ENCODE measurements around the gene PPARD. TPM values are rescaled to one million over a fixed set of nuclear protein-coding genes. Genes with fewer than 3 reads are reported as not detected.
"Not testable (repeated sequence)": the region's sequence is repeated elsewhere in the genome, so short reads cannot be mapped to it uniquely, and the experiment has no call there.

Gene PPARD
- polyA plus RNA-seq, 2 of the 4 experiments (the other 2 are of a cell fraction) = 3.8 to 5.9 TPM

- TF ChIP-seq KDM5A (IDR thresholded peaks at IDR 0.05) (no peak), PBX3 (IDR thresholded peaks at IDR 0.05) (no peak), USF2 (IDR thresholded peaks at IDR 0.05) (no peak), ATOH8 (CRISPR knock-in tag; IDR thresholded peaks at IDR 0.05; ENCODE audit: low read depth) (no peak), TFCP2L1 (CRISPR knock-in tag; IDR thresholded peaks at IDR 0.05) (no peak), HES2 (IDR thresholded peaks at IDR 0.05) (no peak), MAFK (IDR thresholded peaks at IDR 0.05; ENCODE audit: partially characterized antibody) (no peak), HOXB5 (CRISPR knock-in tag; IDR thresholded peaks at IDR 0.05) (no peak)
- Histone ChIP-seq H3K9me3 (no peaks in the 10 kb centered on the region), H3K4me3 (no peak overlapping the region), H3K4me2 (no peak overlapping the region), H3K4me1 (no peaks in the 10 kb centered on the region), H3K27ac (no peak overlapping the region)
- no peak for DNase-seq (ENCODE audit: low read depth in 1 of 2, low spot score in 1 of 2)
- POLR2A ChIA-PET = no interaction called here
- WGBS (ENCODE audit: missing lambda C conversion rate) = 28% methylated on average over 3 of the region's 8 CpGs
- no peak for ATAC-seq
- FAIRE-seq = no peak
- CTCF ChIA-PET = interaction anchor here (0.8 to 2.2 kb wide), 7 partner anchors 12 to 138 kb away, joined by 3 to 7 read pairs (median 4); partner anchors contain the start of gene DEF6
Observed at GRCh38 chr6:35436071-35436857, 93.9 kb downstream of the PPARD start.

GRCh38 chr6:35438378-35439065, 96.2 kb downstream of the PPARD start:
- H3K4me1 ChIP-seq; DNase-seq (ENCODE audit: low read depth in 1 of 2, low spot score in 1 of 2); H3K9me3 ChIP-seq; H3K4me3 ChIP-seq; H3K27ac ChIP-seq; POLR2A ChIA-PET; ATAC-seq; FAIRE-seq; H3K4me2 ChIP-seq: not testable (repeated sequence)
- 92% methylated on average over 7 of the region's 7 CpGs for WGBS (ENCODE audit: missing lambda C conversion rate)
- CTCF ChIA-PET = interaction anchor here (1.0 kb wide), 1 partner anchor 11 kb away, joined by 4 read pairs; no protein-coding TSS in a partner anchor

GRCh38 chr6:35439308-35439707, 97.0 kb downstream of the PPARD start:
- WGBS (ENCODE audit: missing lambda C conversion rate) = 23% methylated on average over 3 of the region's 3 CpGs
- H3K9me3 ChIP-seq = no peaks in the 10 kb centered on the region
- ChIA-PET POLR2A (no interaction called here), CTCF (no interaction called here)
- no peak for DNase-seq (ENCODE audit: low read depth in 1 of 2, low spot score in 1 of 2)
- no peak for FAIRE-seq
- TF ChIP-seq EHF (CRISPR knock-in tag; IDR thresholded peaks at IDR 0.05) = no peak
- TF ChIP-seq ELK1 (IDR thresholded peaks at IDR 0.05; ENCODE audit: low read depth, low read length) = no peak
- TF ChIP-seq JUNB (IDR thresholded peaks at IDR 0.05) = no peak
- TF ChIP-seq CBX2 (IDR thresholded peaks at IDR 0.05; ENCODE audit: borderline replicate concordance, low read depth) = no peak
- no peak for TF ChIP-seq POLR2AphosphoS2 (conservative IDR thresholded peaks at IDR 0.05; ENCODE audit: low read length)
- no peak for TF ChIP-seq CBX8 (IDR thresholded peaks at IDR 0.05)
- no peak for TF ChIP-seq TFCP2L1 (CRISPR knock-in tag; IDR thresholded peaks at IDR 0.05)
- no peak for TF ChIP-seq RARB (CRISPR knock-in tag; IDR thresholded peaks at IDR 0.05)
- TF ChIP-seq CHD4 (IDR thresholded peaks at IDR 0.05; ENCODE audit: borderline replicate concordance) = no peak
- TF ChIP-seq MYC (IDR thresholded peaks at IDR 0.05; ENCODE audit: borderline replicate concordance, low read length) = no peak
- TF ChIP-seq ATOH8 (CRISPR knock-in tag; IDR thresholded peaks at IDR 0.05; ENCODE audit: low read depth) = no peak
- no peak for TF ChIP-seq RFX5 (IDR thresholded peaks at IDR 0.05)
- no peak for TF ChIP-seq ZFP36 (IDR thresholded peaks at IDR 0.05; ENCODE audit: borderline replicate concordance, partially characterized antibody)
- no peak for TF ChIP-seq NFE2L2 (conservative IDR thresholded peaks at IDR 0.05; ENCODE audit: low read length)
- no peak overlapping the region for H3K27ac ChIP-seq
- no peak overlapping the region for H3K4me2 ChIP-seq
- H3K4me3 ChIP-seq = no peak overlapping the region
- peak; percentile 24 to 46; a peak in 3 of 6 replicates for ATAC-seq
- no peaks in the 10 kb centered on the region for H3K4me1 ChIP-seq
